Measurements from ENCODE around the gene RAB27B.

The RAB27B gene

DNA sequence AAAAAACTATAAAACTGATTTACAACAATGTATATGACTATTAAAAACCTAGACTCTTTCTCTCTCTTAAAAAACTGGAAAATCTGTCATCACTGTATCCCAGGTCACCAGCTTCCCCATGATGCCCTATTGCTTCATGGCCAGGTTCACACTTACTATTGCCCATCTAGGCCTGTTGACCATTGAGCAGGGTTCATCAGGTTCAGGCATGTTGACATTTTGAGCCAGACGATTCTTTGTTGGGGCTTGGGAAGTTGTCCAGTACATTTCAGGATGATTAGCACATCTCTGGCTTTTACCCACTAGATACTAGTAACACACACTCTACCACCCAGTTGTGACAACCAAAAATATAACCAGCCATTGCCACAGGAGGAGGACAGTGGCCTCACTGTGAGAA is 26.9 kb upstream of the RAB27B start:
- Histone ChIP-seq H3K27ac (ENCODE audit: extremely low read depth, low read depth, low read length) (no peak overlapping the region), H3K4me1 (ENCODE audit: control insufficient read depth, insufficient read depth, low read length) (no peaks in the 10 kb centered on the region), H3K4me3 (ENCODE audit: low read depth, low read length) (no peak overlapping the region), H3K9me3 (ENCODE audit: control insufficient read depth, insufficient read depth, low read depth, low read length) (no peaks in the 10 kb centered on the region), H3K36me3 (ENCODE audit: control insufficient read depth in 2 of 2, insufficient read depth in 1 of 2, low read length in 2 of 2) (no peaks in the 10 kb centered on the region)
- ChIA-PET CTCF (no interaction called here), POLR2A (no interaction called here)
- TF ChIP-seq EGR2 (tag by site-specific recombination; IDR thresholded peaks at IDR 0.05; ENCODE audit: low read depth) (no peak), ZNF747 (tag by site-specific recombination; IDR thresholded peaks at IDR 0.05) (no peak), ZNF664 (tag by site-specific recombination; IDR thresholded peaks at IDR 0.05) (no peak), ZNF660 (tag by site-specific recombination; IDR thresholded peaks at IDR 0.05) (no peak), ZNF146 (tag by site-specific recombination; IDR thresholded peaks at IDR 0.05) (no peak), ZNF184 (tag by site-specific recombination; IDR thresholded peaks at IDR 0.05) (no peak), ZNF121 (tag by site-specific recombination; IDR thresholded peaks at IDR 0.05) (no peak), ZNF24 (tag by site-specific recombination; IDR thresholded peaks at IDR 0.05) (no peak), ZNF266 (tag by site-specific recombination; IDR thresholded peaks at IDR 0.05; ENCODE audit: low read depth) (no peak), ZNF544 (tag by site-specific recombination; IDR thresholded peaks at IDR 0.05) (no peak)
- TF ChIP-seq, protein P1, sequence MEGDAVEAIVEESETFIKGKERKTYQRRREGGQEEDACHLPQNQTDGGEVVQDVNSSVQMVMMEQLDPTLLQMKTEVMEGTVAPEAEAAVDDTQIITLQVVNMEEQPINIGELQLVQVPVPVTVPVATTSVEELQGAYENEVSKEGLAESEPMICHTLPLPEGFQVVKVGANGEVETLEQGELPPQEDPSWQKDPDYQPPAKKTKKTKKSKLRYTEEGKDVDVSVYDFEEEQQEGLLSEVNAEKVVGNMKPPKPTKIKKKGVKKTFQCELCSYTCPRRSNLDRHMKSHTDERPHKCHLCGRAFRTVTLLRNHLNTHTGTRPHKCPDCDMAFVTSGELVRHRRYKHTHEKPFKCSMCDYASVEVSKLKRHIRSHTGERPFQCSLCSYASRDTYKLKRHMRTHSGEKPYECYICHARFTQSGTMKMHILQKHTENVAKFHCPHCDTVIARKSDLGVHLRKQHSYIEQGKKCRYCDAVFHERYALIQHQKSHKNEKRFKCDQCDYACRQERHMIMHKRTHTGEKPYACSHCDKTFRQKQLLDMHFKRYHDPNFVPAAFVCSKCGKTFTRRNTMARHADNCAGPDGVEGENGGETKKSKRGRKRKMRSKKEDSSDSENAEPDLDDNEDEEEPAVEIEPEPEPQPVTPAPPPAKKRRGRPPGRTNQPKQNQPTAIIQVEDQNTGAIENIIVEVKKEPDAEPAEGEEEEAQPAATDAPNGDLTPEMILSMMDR (tag by site-specific recombination; IDR thresholded peaks at IDR 0.05) = no peak

DNA sequence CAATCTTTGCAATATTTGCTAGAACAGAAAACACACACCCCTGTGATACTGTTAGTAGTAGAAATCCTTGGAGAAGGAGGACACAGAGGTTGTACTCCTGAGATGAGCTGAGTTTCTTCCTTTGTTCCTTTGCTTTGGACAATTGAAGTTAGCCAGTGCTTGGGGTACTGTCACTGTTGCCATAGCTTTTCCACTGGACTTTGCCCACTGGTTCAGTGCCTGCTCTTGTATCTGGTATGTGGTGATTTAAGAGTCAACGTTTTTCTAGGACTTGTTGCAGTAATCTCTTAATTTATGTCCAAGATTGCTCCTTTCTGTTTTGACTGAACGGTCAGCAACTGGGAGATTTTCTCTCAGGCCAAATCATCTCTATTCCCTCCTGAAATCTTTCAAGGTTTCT is 26.1 kb upstream of the RAB27B start:
- POLR2A ChIA-PET = no interaction called here
- TF ChIP-seq ZNF148 (tag by site-specific recombination; IDR thresholded peaks at IDR 0.05; ENCODE audit: borderline replicate concordance) = no peak
- no peak for TF ChIP-seq ZNF513 (tag by site-specific recombination; IDR thresholded peaks at IDR 0.05)
- TF ChIP-seq ZNF311 (tag by site-specific recombination; IDR thresholded peaks at IDR 0.05; ENCODE audit: borderline replicate concordance) = no peak
- TF ChIP-seq ZNF121 (tag by site-specific recombination; IDR thresholded peaks at IDR 0.05) = no peak
- TF ChIP-seq ZNF19 (tag by site-specific recombination; IDR thresholded peaks at IDR 0.05; ENCODE audit: low read depth) = no peak
- no peak for TF ChIP-seq ZNF324 (tag by site-specific recombination; IDR thresholded peaks at IDR 0.05)
- TF ChIP-seq ZNF366 (tag by site-specific recombination; conservative IDR thresholded peaks at IDR 0.05) = no peak
- no peak for TF ChIP-seq ZNF488 (tag by site-specific recombination; IDR thresholded peaks at IDR 0.05)
- no peak for TF ChIP-seq ZFHX2 (tag by site-specific recombination; conservative IDR thresholded peaks at IDR 0.05)
- no peak for TF ChIP-seq ZNF214 (tag by site-specific recombination; IDR thresholded peaks at IDR 0.05; ENCODE audit: borderline replicate concordance)
- no peak for TF ChIP-seq ZNF146 (tag by site-specific recombination; IDR thresholded peaks at IDR 0.05)
- TF ChIP-seq REPIN1 (tag by site-specific recombination; IDR thresholded peaks at IDR 0.05; ENCODE audit: low read depth) = no peak
- TF ChIP-seq ZNF18 (tag by site-specific recombination; IDR thresholded peaks at IDR 0.05) = no peak
- TF ChIP-seq MZF1 (tag by site-specific recombination; IDR thresholded peaks at IDR 0.05; ENCODE audit: borderline replicate concordance) = no peak
- TF ChIP-seq KLF8 (tag by site-specific recombination; IDR thresholded peaks at IDR 0.05) = no peak
- TF ChIP-seq ZFP41 (tag by site-specific recombination; IDR thresholded peaks at IDR 0.05; ENCODE audit: borderline replicate concordance) = no peak
- no peak for TF ChIP-seq ZNF302 (tag by site-specific recombination; IDR thresholded peaks at IDR 0.05; ENCODE audit: low read depth)
- H3K9me3 ChIP-seq (ENCODE audit: control insufficient read depth, insufficient read depth, low read depth, low read length) = no peaks in the 10 kb centered on the region
- H3K36me3 ChIP-seq (ENCODE audit: control insufficient read depth in 2 of 2, insufficient read depth in 1 of 2, low read length in 2 of 2) = no peaks in the 10 kb centered on the region
- H3K4me3 ChIP-seq (ENCODE audit: low read depth, low read length) = no peak overlapping the region
- no peaks in the 10 kb centered on the region for H3K4me1 ChIP-seq (ENCODE audit: control insufficient read depth, insufficient read depth, low read length)
- no peak overlapping the region for H3K27ac ChIP-seq (ENCODE audit: extremely low read depth, low read depth, low read length)
- CTCF ChIA-PET = interaction anchor here (0.6 to 1.0 kb wide), 4 partner anchors 50 to 716 kb away, joined by 3 to 4 read pairs (median 3); no protein-coding TSS in a partner anchor

Measured in HEK293 (cell line).